IMR-90 (cell line): ENCODE results near the gene TPM2. TPM values are rescaled to one million over a fixed set of nuclear protein-coding genes. Genes with fewer than 3 reads are reported as not detected.

ENCODE experiments used
- ATAC-seq: fragments of 200-7000 bp; cut with Tn5 transposase; 2 replicates; pipeline ENCODE4 v1.9.1; 2020; ENCODE audit warnings: low read depth, mild to moderate bottlenecking, moderate library complexity
- BruUV-seq: library from RNA; stranded (reverse); fragments of 400-500 nt; replicated peaks from 2 replicates; lab custom pipeline; 2021; lab: Mats Ljungman, UMichigan
- CTCF ChIA-PET: fragments of 300-600 bp; formaldehyde crosslinking; extraction: SDS; loops from one replicate; lab custom pipeline; 2021; ENCODE audit warnings: antibody characterized with exemption; lab: Yijun Ruan, JAX
- POLR2A ChIA-PET: fragments of 300-600 bp; sonication (Branson Sonifier 250); formaldehyde crosslinking; loops from one replicate; lab custom pipeline; 2022; ENCODE audit warnings: antibody characterized with exemption; ENCODE audit not compliant: unreplicated experiment; lab: Charles Lee
- DNase-seq: peaks from one replicate; pipeline ENCODE4 v3.0.0; 2013
- H2AFZ ChIP-seq: replicated peaks from 2 replicates; pipeline ENCODE3; 2013; ENCODE audit warnings: low read length, mild to moderate bottlenecking; ENCODE audit not compliant: poor library complexity
- H2AK5ac ChIP-seq: 2 replicates; pipeline ENCODE4 v1.6.1; 2013; ENCODE audit warnings: low read depth, low read length, inconsistent platforms
- H2AK9ac ChIP-seq: replicated peaks from 2 replicates; pipeline ENCODE3; 2013; ENCODE audit warnings: mild to moderate bottlenecking, low read depth, low read length, moderate library complexity; ENCODE audit not compliant: poor library complexity
- H2BK120ac ChIP-seq: 2 replicates; pipeline ENCODE4 v1.6.1; 2013; ENCODE audit warnings: low read depth, low read length, inconsistent platforms
- H2BK15ac ChIP-seq: 3 replicates; pipeline ENCODE4 v1.6.1; 2013; ENCODE audit warnings: low read depth, low read length, inconsistent platforms
- H2BK20ac ChIP-seq: 2 replicates; pipeline ENCODE4 v1.6.1; 2013; ENCODE audit warnings: low read depth, mild to moderate bottlenecking, inconsistent platforms, low read length, moderate library complexity
- H2BK5ac ChIP-seq: 2 replicates; pipeline ENCODE4 v1.6.1; 2013; ENCODE audit warnings: mild to moderate bottlenecking, low read depth, low read length, inconsistent platforms; ENCODE audit not compliant: poor library complexity, severe bottlenecking
- H3K14ac ChIP-seq: replicated peaks from 2 replicates; pipeline ENCODE4 v1.6.1; 2013; ENCODE audit warnings: low read depth, low read length, inconsistent platforms
- H3K18ac ChIP-seq: 2 replicates; pipeline ENCODE4 v1.6.1; 2013; ENCODE audit warnings: low read depth, low read length, control low read depth
- H3K23ac ChIP-seq: 2 replicates; pipeline ENCODE4 v1.6.1; 2013; ENCODE audit warnings: low read depth, low read length, inconsistent platforms
- H3K27ac ChIP-seq: 2 replicates; pipeline ENCODE4 v1.5.1; 2013; ENCODE audit warnings: mild to moderate bottlenecking, control low read depth, low read length; ENCODE audit not compliant: insufficient read depth
- H3K27me3 ChIP-seq: 2 replicates; pipeline ENCODE4 v1.6.1; 2013; ENCODE audit warnings: low read length; ENCODE audit not compliant: control insufficient read depth, insufficient read depth
- H3K36me3 ChIP-seq: 2 replicates; pipeline ENCODE4 v1.6.1; 2013; ENCODE audit warnings: low read length, mixed read lengths; ENCODE audit not compliant: control insufficient read depth, insufficient read depth
- H3K4ac ChIP-seq: 2 replicates; pipeline ENCODE4 v1.6.1; 2013; ENCODE audit warnings: low read depth, low read length, inconsistent platforms
- H3K4me1 ChIP-seq: 2 replicates; pipeline ENCODE4 v1.6.1; 2013; ENCODE audit warnings: low read length, mixed read lengths; ENCODE audit not compliant: control insufficient read depth, insufficient read depth
- H3K4me2 ChIP-seq: 2 replicates; pipeline ENCODE4 v1.6.1; 2013; ENCODE audit warnings: low read depth, mild to moderate bottlenecking, control low read depth, low read length, moderate library complexity
- H3K4me3 ChIP-seq: 2 replicates; pipeline ENCODE4 v1.5.1; 2013; ENCODE audit warnings: low read depth, mild to moderate bottlenecking, control low read depth, low read length, moderate library complexity; ENCODE audit not compliant: insufficient read depth
- H3K56ac ChIP-seq: 2 replicates; pipeline ENCODE4 v1.6.1; 2013; ENCODE audit warnings: low read length, inconsistent platforms; ENCODE audit not compliant: insufficient read depth; ENCODE audit errors: extremely low read depth
- H3K79me1 ChIP-seq, 2 experiments: 2 replicates each; pipeline ENCODE4 v1.6.1; 2013; ENCODE audit warnings: low read length in 2 of 2, inconsistent platforms in 1 of 2, low read depth in 1 of 2
- H3K9ac ChIP-seq: 2 replicates; pipeline ENCODE4 v1.6.1; 2013; ENCODE audit warnings: low read depth, low read length, control low read depth
- H3K9me1 ChIP-seq: 2 replicates; pipeline ENCODE4 v1.6.1; 2013; ENCODE audit warnings: low read length, inconsistent platforms; ENCODE audit not compliant: insufficient read depth
- H3K9me3 ChIP-seq: 2 replicates; pipeline ENCODE4 v1.6.1; 2013; ENCODE audit warnings: low read length; ENCODE audit not compliant: control insufficient read depth, insufficient read depth
- H4K20me1 ChIP-seq: 2 replicates; pipeline ENCODE4 v1.6.1; 2013; ENCODE audit warnings: low read length, inconsistent platforms; ENCODE audit not compliant: insufficient read depth
- H4K5ac ChIP-seq: 2 replicates; pipeline ENCODE4 v1.6.1; 2013; ENCODE audit warnings: mild to moderate bottlenecking, low read depth, low read length, control low read depth
- H4K8ac ChIP-seq, 2 experiments: 2 replicates each; pipeline ENCODE4 v1.6.1; 2013; ENCODE audit warnings: low read depth in 2 of 2, low read length in 2 of 2, control low read depth in 1 of 2, inconsistent platforms in 1 of 2
- H4K91ac ChIP-seq: 2 replicates; pipeline ENCODE4 v1.6.1; 2013; ENCODE audit warnings: low read depth, low read length, inconsistent platforms; ENCODE audit not compliant: insufficient read depth
- BHLHE40 ChIP-seq: fragments of 150-350 bp; IDR thresholded peaks from 2 replicates; pipeline ENCODE4 v1.6.1; 2016; ENCODE audit warnings: mild to moderate bottlenecking, low read depth, low read length
- CEBPB ChIP-seq: IDR thresholded peaks from 2 replicates; pipeline ENCODE4 v1.6.1; 2012; ENCODE audit warnings: low read depth, low read length, improper control_type of control experiment
- RAD21 ChIP-seq: IDR thresholded peaks from 2 replicates; pipeline ENCODE4 v1.6.1; 2012; ENCODE audit warnings: low read length, improper control_type of control experiment
- RFX5 ChIP-seq: IDR thresholded peaks from 2 replicates; pipeline ENCODE4 v1.8.0; 2012; ENCODE audit warnings: low read depth, mild to moderate bottlenecking, low read length, moderate library complexity
- SMC3 ChIP-seq: fragments of 150-350 bp; IDR thresholded peaks from 2 replicates; pipeline ENCODE4 v1.6.1; 2016; ENCODE audit warnings: low read depth, mild to moderate bottlenecking, antibody characterized with exemption, low read length, moderate library complexity
- WGBS, 2 experiments: methylation state at CpG; one replicate each; pipeline versions ENCODE4 v1.1.5 to v1.1.7; 2013; ENCODE audit warnings: missing lambda C conversion rate in 2 of 2; ENCODE audit not compliant: insufficient read length in 1 of 2; ENCODE audit errors: extremely low coverage in 2 of 2; 5-methylcytosine and 5-hydroxymethylcytosine counted together
- dilution Hi-C: fragments of 300-500 bp; cut with HindIII; formaldehyde crosslinking; loops from one replicate; pipeline ENCODE4 v1.14.3; 2018; ENCODE audit warnings: low sequenced_read_pairs; ENCODE audit not compliant: unreplicated experiment
- in situ Hi-C: fragments of 300-500 bp; cut with MboI; formaldehyde crosslinking; loops from 3 replicates; pipeline ENCODE4 v1.14.3; 2019; ENCODE audit warnings: low sequenced_read_pairs, inconsistent platforms, mixed read lengths
- intact Hi-C: fragments of 100-400 bp; cut with micrococcal nuclease; formaldehyde crosslinking; loops from 2 replicates; pipeline ENCODE4 v1.10.0; 2022
- polyA plus RNA-seq, 3 experiments: library from polyadenylated mRNA; depleted of rRNA; stranded (reverse); fragments of >200 nt; gene quantifications; 2 replicates each; pipeline ENCODE4 v1.2.3, GENCODE V29; 2012; ENCODE audit warnings: low replicate concordance in 1 of 3
- total RNA-seq: library from RNA; depleted of rRNA; stranded (reverse); fragments of >200 nt; gene quantifications from 2 replicates; pipeline ENCODE4 v1.2.3, GENCODE V29; 2012
- TF ChIP-seq, protein P1 (sequence below): fragments of 150-350 bp; IDR thresholded peaks from 2 replicates; pipeline ENCODE4 v1.6.1; 2017; ENCODE audit warnings: mild to moderate bottlenecking, antibody characterized with exemption, low read length, low read depth
- TF ChIP-seq, protein P2 (sequence below): conservative IDR thresholded peaks from 2 replicates; pipeline ENCODE4 v1.5.1; 2012; ENCODE audit warnings: mild to moderate bottlenecking, low read depth, low read length, improper control_type of control experiment

The TPM2 gene
- total and polyA plus RNA-seq, 2 of the 4 experiments (the other 2 are of a cell fraction): 960 to 2,500 TPM

DNA sequence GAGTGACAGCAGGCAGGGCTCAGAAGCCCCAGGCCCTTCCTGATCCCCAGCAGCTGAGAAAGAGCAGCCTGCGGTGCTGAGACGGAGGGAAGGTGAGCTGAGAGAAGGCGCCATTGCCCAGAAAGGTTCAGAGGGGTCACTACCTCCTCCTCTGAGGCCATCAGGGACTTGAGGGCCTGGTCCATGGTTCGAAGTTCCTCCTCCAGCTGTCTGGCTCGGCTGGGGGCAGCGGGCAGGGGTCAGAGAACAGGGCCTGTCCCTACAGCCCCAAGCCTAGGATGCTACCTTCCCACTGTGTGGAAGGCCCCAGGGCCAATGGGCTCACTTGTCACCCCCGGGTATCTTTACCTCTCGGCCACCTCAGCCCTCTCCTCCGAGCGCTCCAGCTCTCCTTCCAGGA, 4.8 kb downstream of the TPM2 start:
- H4K20me1 ChIP-seq: peaks cover 98% of the 10 kb centered on the region
- peak overlapping the region; percentile 25 for H2BK5ac ChIP-seq
- dilution Hi-C loops (no loop called here), intact Hi-C loops (loop anchor here (10.0 kb wide), 1 partner anchor 80 kb away; the partner anchor contains the start of gene TESK1), in situ Hi-C loops (no loop called here)
- no peak overlapping the region for H4K91ac ChIP-seq
- H3K79me1 ChIP-seq: peaks cover 13 to 88% of the 10 kb centered on the region in 2 experiments
- no peak overlapping the region for H4K8ac ChIP-seq
- peaks cover 57% of the 10 kb centered on the region for H3K4me1 ChIP-seq
- 100% methylated on average over 1 of the region's 10 CpGs; no CpG with 5 or more reads in 1 of the 2 experiments for WGBS, 2 experiments
- H3K27ac ChIP-seq: peak overlapping the region; percentile 11; the same call in 1 of the 2 replicates
- H3K4me3 ChIP-seq: no peak overlapping the region
- ATAC-seq (no peak), DNase-seq (no peak)
- H2BK20ac ChIP-seq: no peak overlapping the region
- no peak overlapping the region; the same call in 1 of the 2 replicates for H3K23ac ChIP-seq
- H2AK9ac ChIP-seq: peak overlapping the region; percentile 31
- no peak overlapping the region for H3K18ac ChIP-seq
- POLR2A ChIA-PET: interaction anchor here (2.8 to 3.8 kb wide), 2 partner anchors 15 to 24 kb away, joined by 11 to 14 read pairs; no protein-coding TSS in a partner anchor
- H3K4ac ChIP-seq: no peak overlapping the region
- CTCF ChIA-PET: interaction anchor here (0.5 to 0.6 kb wide), 2 partner anchors 39 to 44 kb away, joined by 3 read pairs; no protein-coding TSS in a partner anchor
- no TSS peak for BruUV-seq
- H3K9me3 ChIP-seq: no peaks in the 10 kb centered on the region
- no peak overlapping the region for H2BK15ac ChIP-seq
- peaks cover 67% of the 10 kb centered on the region for H3K36me3 ChIP-seq
- no peak overlapping the region for H3K56ac ChIP-seq
- H3K9me1 ChIP-seq: peaks cover 51% of the 10 kb centered on the region
- peak overlapping the region; percentile 14; the same call in 1 of the 2 replicates for H3K4me2 ChIP-seq
- H3K9ac ChIP-seq: peak overlapping the region; percentile 24; the same call in 1 of the 2 replicates
- TF ChIP-seq, protein P1, sequence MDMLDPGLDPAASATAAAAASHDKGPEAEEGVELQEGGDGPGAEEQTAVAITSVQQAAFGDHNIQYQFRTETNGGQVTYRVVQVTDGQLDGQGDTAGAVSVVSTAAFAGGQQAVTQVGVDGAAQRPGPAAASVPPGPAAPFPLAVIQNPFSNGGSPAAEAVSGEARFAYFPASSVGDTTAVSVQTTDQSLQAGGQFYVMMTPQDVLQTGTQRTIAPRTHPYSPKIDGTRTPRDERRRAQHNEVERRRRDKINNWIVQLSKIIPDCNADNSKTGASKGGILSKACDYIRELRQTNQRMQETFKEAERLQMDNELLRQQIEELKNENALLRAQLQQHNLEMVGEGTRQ: no peak
- TF ChIP-seq RAD21: no peak
- no peak for TF ChIP-seq CEBPB
- TF ChIP-seq BHLHE40: no peak
- TF ChIP-seq, protein P2, sequence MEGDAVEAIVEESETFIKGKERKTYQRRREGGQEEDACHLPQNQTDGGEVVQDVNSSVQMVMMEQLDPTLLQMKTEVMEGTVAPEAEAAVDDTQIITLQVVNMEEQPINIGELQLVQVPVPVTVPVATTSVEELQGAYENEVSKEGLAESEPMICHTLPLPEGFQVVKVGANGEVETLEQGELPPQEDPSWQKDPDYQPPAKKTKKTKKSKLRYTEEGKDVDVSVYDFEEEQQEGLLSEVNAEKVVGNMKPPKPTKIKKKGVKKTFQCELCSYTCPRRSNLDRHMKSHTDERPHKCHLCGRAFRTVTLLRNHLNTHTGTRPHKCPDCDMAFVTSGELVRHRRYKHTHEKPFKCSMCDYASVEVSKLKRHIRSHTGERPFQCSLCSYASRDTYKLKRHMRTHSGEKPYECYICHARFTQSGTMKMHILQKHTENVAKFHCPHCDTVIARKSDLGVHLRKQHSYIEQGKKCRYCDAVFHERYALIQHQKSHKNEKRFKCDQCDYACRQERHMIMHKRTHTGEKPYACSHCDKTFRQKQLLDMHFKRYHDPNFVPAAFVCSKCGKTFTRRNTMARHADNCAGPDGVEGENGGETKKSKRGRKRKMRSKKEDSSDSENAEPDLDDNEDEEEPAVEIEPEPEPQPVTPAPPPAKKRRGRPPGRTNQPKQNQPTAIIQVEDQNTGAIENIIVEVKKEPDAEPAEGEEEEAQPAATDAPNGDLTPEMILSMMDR: no peak
- no peak for TF ChIP-seq SMC3
- no peak for TF ChIP-seq RFX5
- no peak overlapping the region for H4K5ac ChIP-seq
- no peak overlapping the region for H2AFZ ChIP-seq
- no peaks in the 10 kb centered on the region for H3K27me3 ChIP-seq
- H3K14ac ChIP-seq: peak overlapping the region; percentile 22; the same call in 1 of the 2 replicates
- H2AK5ac ChIP-seq: no peak overlapping the region
- no peak overlapping the region for H2BK120ac ChIP-seq
